GM19239 (cell line): ENCODE data around the gene JPT2.

ENCODE experiments used
- DNase-seq: peaks from one replicate; pipeline ENCODE4 v3.0.0; 2011; ENCODE audit warnings: low spot score; ENCODE audit not compliant: insufficient read length
- FAIRE-seq: peaks from 2 replicates; lab custom pipeline; 2011; peaks lifted over from hg19 to GRCh38; lab: Jason Lieb, UNC

The JPT2 gene, protein sequence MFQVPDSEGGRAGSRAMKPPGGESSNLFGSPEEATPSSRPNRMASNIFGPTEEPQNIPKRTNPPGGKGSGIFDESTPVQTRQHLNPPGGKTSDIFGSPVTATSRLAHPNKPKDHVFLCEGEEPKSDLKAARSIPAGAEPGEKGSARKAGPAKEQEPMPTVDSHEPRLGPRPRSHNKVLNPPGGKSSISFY

DNA sequence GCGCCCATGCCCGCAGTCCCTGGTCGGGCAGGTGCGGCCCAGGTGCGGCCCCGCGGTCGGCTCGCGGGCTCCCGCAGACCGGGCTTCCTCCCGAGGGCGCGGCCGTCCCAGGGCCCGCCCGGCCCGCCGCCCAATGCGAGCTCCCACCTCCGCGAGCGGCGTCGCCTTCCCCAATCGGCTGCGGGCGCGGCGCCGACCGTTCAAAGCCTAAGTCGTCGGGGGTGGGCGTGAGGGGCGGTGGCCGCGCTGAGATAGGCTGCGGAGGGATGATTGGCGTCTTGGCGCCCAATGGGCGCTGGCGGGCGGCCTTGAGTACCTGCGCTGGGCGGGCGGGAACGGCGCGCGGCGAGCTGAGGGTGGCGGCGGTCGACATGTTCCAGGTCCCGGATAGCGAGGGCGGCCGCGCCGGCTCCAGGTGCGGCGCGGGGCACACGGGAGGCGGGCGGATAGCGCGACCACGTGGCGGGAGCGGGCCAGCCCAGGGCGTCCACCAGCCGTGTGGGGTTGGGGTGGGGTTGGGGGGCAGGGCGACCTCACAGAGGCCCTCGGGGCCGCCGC, at the start of gene JPT2:
Gene JPT2 (plus strand): TSS at position 338 of the 558 bp plus-strand sequence. CDS start 34 bp downstream, at position 372.
- DNase-seq (peak; percentile 99), FAIRE-seq (peak; percentile 93)

DNA sequence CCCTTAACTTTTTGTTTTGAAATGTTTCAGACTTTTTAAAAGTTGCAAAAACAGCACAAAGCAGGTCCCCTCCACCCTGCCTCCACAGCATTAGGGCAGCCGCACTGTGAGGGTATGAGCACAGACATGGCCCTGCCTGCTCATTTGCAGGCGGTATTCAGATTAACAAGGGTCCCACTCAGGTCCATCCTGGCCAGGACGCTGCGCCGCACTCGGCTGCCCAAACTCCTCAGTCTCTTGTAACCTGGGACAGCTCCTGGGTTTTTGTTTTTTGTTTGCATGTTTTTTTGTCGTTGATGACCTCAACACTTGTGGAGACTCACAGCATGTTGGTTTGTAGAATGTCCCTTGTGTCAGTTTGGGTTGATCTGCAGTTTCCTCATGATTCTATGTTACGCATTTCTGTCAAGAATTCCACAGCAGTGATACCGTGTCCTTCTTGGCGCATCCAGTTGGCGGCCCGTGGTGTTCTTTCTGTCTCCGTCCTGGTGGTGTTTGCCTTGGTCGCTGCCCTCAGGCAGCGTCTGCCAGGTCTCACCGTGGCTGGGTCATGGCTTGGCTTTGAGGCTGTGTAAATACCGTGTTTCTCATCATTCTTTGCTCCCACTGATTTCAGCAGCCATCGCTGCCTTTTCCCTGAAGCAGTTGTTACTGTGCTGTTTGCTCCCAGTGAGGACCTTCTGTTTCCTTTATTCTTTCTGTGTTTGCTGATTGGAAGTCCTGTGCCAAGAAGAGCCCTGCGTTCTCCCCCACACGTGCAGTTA, 47.4 kb upstream of the JPT2 start:
- FAIRE-seq (no peak), DNase-seq (no peak)

DNA sequence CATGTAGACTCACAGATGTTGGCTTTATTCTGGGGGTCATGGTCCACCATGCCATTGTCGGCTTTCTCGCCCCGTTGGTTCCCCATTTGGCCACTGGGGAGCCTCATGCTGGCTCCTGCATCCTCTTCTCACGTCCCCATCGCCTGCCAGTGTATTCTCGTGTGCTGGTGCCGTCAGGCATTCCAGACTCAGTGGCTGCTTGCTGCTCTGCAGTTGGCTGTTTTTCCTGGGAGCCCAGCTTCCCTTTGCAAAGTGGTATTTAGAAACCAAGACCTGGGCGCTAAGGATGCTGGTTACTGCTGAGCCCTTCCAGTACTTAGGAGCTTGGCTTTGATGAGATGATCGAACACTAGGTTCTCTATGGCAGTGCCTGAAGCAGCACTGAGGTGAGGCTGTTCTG, 46.8 kb upstream of the JPT2 start:
- FAIRE-seq (no peak), DNase-seq (no peak)

DNA sequence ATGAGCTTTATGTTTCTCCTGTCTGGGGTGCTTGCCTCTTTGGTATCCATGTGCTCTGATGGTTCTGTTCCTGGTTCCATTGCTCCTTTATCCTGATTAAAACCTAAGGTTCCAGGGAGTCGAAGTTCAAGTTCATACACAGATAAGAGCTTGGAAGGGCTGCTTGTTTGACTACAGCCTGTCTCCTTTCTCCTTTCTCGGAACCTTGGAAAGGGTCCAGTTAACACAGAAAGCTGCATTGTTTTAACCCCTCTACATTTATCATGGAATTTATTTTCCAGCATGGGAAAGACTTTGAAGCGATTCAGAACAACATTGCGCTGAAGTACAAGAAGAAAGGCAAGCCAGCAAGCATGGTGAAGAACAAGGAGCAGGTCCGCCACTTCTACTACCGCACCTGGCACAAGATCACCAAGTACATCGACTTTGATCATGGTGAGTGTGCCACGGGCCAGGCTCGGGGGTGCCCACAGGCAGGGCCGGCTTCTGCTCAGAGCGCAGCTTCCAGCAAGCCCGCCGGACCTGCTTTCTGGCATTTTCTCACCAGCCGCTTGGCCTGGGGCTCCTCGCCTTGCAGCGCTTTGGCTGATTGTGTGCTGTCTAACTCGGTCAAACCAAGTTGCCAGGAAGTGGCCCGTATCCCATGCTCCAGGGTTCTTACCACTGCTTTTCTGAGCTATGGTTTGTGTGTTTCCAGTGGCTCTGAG, 46.0 kb upstream of the JPT2 start:
- DNase-seq: no peak
- no peak for FAIRE-seq

DNA sequence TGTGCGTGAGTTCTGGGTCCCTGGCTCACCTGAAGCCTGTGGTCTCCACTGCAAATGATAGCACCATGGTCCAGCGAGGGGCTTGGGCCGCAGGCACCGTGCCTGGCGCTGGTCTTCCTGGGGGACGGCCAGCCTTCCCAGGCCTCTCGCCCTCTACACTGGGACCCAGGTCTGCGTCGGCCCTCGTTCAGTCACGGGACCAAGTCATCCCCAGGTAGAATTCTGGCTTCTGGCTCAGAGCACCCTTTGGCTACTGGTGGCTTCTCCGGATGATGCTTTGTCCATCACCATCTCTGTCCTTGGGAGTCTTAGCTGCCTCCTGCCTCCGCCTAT, 45.5 kb upstream of the JPT2 start:
- DNase-seq: no peak
- FAIRE-seq: no peak

DNA sequence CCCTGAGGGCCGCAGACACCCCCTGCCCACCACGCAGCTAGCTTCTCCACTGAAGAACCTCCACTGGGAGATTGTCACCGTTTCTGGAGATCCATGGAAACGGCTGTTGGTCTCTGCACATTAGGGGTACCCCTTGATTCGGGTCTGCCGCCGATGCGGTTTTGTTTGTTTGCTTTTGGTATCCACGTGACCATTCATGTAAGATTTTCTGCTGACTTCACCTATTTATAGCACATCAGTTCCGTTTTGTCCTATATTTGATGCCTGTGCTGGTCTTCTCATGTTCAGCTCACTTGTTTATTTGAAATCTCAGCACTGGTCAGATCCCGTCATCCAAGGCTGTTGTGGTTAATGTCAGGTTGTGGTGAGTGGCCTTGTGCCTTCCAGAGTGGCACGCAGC, 44.8 kb upstream of the JPT2 start:
- no peak for DNase-seq
- no peak for FAIRE-seq

DNA sequence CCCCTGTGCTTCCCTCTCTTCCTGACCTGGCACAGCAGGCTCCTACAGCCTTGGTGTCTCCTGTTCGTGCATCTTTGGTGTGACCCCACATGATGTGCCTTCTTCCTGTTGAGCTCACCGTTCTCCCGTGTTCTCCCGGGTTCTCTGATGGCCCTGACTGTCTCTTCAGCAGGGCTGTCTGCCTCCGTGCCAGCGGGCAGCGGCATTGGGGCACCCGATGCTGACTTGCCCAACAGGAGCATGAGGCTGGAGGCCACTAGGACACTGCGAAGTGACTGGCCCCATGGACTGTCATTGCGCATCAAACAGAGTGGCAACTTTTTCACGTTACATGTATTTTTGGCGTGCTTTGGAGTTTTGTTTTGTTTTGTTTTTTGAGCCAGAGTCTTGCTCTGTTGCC, 43.5 kb upstream of the JPT2 start:
- no peak for DNase-seq
- no peak for FAIRE-seq

DNA sequence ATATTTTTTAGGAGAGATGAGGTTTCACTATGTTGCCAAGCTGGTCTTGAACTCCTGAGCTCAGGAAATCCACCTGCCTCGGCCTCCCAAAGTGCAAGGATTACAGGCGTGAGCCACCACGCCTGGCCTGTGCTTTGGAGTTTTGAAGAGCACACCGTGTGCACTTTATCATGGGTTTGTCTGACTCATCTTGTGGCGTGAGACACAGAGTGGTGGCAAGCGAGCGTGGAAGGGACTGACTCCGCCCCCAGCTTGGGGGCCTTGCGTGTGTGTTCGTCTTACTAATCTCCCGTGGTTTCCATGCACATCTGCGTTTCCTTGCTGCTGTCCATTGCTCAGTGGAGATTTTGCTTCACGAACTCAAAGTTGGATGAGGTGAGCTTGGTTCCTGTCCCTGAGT, 43.0 kb upstream of the JPT2 start:
- no peak for FAIRE-seq

DNA sequence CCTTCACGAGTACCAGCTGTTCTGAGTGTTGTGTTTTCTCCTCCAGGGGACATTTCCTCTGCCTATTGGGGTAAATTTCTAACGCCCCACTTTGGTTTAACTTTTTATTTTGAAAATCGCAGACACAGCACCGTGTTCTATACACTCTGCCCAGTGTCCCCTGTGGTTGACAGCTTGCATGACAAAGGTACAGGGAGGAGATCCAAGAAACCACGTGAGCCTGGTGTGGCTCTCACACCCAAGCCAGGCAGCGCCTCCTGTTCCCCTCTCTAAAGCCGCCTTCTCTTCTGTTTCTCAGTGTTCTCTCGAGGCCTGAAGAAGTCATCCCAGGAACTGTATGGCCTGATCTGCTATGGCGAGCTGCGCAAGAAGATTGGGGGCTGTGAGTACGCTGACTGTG, 40.6 kb upstream of the JPT2 start:
- DNase-seq (no peak), FAIRE-seq (no peak)

More for the DNA sequence above, 43.0 kb upstream of the JPT2 start:
- DNase-seq: no peak

DNA sequence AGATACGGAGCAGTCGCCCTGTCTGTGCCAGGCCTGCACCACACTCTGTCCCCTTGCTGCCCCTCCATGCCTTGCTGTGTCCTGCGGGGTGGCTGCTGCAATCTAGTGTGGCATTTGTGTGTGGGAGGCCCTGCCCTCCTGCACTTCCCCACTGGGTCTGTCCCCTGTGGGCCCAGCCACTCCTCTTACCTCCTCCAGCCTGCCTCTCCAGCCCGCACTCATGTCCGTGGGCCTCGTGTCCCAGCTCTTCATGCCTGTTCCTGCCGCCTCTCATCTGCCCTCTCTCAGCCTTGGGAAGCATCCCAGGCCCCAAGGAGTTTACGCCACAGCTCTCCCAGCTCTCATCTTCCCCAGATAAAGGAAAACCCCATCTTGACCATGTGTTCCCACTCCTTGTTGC, 39.3 kb upstream of the JPT2 start:
- no peak for FAIRE-seq

DNA sequence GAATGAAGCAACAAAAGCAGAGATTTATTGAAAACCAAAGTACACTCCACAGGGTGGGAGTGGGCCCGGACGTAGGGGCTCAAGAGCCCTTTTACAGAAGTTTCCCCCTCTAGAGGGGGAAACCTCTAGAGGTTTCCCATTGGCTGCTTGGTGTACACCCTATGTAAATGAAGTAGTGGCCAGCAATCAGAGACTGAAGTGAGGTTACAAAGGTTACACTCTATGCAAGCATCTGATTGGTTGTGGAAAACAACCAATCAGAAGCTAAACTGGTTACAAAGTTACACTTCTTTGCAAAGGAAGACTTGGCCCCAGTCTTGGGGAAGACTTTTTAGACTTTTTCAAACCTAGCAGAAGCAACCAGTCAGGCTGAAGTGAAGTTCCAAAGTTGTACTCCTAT, 38.8 kb upstream of the JPT2 start:
- FAIRE-seq: no peak
- DNase-seq: no peak

More for the DNA sequence above, 39.3 kb upstream of the JPT2 start:
- no peak for DNase-seq

DNA sequence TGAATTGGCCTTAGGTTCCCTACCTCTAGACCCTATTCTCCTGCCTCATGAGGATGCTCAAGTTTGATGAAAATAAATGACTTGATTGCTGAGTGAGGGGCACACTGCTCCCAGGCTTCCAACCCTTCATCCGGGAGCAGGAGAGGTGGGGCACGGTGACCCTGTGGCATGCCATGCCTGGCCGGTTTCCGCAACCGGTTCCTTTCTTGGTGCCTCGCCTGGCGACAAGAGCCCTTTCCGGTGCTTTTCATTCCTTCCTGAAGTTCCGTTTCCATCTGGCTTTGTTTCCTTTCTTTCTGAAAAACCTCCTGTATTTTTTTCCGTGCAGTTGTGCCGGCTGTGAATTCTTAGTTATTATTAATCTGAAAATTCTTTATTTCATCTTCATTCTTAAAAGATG, 38.2 kb upstream of the JPT2 start:
- no peak for FAIRE-seq
- DNase-seq: no peak

DNA sequence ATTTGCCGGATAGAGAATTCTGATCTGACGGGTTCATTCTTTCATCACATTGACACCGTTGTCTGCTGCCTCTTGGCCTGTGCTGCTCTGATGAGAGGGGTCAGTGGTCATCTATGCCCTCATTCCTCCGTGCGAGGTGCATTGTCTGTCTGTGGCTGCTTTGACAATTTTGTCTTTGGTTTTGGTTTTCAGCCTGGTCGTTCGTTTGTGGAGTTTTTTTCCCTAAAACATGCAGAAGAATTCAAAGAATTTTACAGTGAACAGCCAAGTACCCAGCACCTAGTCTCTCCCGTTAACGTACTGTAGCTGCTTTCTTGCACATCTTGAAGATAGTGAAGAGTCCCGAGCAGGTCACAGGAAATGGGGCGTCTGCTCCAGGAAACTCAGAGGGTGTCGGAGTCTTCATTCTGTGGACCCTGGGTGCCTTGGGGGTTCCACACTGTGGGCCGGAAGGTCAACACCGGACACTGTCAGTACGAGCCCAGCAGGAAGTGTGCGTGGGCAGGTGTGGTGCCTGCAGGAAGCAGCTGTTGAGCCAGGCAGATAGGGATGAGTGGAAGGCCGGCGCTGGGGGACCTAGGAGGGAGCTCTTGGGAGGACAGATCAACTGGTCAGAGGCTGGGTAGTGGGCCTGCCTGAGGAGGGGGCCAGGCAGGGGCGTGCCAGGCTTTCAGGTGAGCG, 37.7 kb upstream of the JPT2 start:
- DNase-seq (no peak), FAIRE-seq (no peak)

DNA sequence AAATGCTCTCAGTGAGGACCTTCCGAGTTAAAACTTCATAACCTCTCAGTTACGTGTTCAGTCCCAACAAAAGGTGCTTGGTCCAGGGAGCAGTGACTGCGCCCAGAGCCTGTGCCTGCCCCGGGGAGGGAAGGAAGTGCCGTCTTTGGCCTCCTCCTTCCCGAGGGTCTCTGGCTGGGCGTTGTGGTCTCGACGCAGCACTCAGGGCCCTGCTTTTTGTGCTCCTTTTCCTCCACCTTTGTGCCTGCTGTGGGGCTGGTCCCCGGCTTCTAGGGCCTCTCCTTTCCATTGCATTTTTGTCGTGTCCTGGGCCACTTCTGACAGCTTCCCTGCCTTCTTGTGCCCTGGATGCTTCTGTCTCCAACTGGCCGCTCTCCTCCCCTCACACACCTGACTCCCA, 36.8 kb upstream of the JPT2 start:
- no peak for FAIRE-seq
- no peak for DNase-seq

DNA sequence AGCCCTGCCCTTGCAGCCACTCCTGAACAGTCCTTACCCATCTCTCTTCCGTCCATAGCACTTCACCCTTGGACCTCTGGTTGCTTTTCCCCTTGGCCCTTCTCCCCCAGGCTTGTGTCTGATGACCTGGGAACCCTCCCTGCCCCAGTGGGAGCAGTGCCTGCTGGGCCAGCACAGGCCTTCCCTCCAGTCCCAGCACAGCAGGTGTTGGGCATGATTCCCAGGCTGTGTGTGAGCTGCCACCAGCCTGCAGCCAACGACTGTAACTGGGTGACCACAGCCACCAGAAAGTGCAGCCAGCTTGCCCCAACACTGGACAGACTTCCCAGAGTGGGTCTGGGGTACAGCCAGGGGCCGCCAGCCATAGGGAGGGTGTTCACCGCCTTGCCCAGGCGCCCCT, 35.9 kb upstream of the JPT2 start:
- no peak for FAIRE-seq
- no peak for DNase-seq

DNA sequence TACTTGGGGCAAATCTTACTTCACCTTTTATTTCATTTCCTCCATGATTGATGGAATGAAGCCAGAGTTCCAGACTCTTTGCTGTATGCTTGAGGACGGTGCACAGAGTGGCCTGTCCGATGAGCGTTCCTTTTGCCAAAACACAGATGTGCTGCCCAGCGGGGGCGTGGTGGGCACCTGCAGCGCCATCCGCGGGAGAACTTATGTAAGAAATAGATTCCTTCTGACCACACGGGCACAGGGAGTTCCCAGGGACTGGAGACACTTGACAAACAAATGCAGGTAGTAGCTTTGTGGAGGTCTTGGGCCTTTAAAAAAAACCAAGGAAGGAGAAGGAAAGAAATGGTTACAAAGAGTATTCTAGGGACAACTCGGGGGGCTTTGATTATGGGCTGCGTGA, 35.3 kb upstream of the JPT2 start:
- no peak for FAIRE-seq
- DNase-seq: no peak

DNA sequence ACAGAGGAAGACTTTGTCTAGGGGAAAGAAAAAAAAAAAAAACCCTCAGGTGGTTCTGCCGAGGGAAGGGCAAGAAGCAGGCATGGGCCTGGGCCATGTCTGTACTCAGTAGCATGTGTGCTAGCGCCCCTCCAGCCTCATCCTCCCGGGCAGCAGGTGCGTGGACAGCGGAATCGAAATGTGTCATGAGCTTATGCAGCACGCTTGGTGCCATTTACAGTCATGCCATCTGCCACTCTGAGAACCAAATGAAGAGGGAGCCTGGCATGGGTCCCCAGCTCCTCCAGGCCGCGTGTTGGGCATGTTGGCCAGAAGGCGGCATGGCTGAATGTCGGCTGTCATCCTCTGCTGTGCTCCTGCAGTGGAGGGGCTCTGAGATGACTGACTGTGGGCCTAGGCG, 34.6 kb upstream of the JPT2 start:
- DNase-seq: no peak
- FAIRE-seq: no peak

DNA sequence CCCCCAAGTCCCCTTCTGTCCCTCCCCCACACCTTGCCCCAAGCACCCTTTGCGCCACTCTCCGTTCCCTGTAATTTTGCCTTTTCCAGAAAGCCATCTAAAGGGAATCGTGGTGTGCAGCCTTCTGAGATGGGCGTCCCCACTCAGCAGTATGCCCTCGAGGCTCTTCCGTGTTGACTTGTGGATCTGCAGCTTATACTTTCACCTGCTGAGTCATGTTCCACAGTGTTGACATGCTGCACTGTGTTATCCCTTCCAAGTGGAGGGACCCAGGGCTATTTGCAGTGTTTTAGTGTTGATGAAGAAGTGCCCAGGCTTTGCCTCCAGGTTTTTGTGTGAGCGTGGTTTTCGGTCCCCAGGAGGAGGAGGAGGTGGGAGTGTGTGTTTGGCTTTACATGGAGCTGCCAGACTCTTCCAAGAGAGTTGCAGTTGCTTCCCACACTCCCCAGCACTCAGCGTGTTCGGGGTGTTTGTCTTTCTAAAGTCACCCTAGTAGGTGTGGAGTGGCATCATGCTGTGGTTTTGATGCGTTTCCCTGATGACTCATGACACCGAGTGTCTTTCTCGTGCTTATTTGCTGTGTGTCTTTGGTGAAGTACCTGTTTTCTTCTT, 32.1 kb upstream of the JPT2 start:
- no peak for DNase-seq
- no peak for FAIRE-seq

DNA sequence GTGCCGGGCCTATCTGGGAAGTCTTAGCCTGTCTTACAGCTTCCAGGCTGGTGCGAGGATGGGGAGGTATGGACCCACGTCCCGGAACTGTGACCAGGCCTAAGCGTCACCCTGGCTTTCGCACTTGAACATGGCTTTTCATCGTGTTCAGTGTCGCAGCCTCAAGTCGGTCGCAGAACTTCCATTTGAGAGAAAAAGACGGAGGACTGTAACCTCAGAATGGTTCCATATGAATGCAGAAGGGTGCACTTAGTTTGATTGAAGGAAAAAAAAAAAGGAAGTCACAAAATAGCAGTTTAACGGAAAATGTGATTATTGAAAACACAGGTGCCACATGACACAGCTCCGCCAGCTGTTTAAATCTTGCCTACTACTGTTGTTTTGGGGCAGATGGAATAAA, 30.2 kb upstream of the JPT2 start:
- DNase-seq (no peak), FAIRE-seq (no peak)

DNA sequence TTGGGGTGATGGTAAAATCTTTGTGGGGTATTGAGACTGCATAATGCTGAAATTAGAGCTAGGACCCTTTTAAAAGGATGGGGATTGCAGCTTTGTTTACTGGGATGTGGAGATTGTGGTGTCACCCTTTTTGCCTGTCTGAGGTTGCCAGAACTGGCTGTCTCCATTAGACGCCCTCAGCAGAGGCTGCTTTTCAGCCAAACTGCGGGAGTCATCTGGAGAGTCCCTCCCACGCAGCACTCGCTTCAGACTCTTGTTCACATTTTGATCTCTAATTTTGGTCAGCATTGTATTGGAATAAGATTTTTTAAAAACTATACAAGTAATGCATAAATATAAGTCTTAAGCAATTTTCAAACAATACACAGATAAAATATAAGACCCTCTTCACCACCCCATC, 27.9 kb upstream of the JPT2 start:
- FAIRE-seq: no peak
- DNase-seq: no peak
